NOMO-1 (cell line): ENCODE data around the gene TBC1D14.
"Not testable (repeated sequence)": the region's sequence is repeated elsewhere in the genome, so short reads cannot be mapped to it uniquely, and the experiment has no call there.

Experiments
- DNase-seq, 2 experiments: peaks; one replicate each; lab custom pipeline; 2025; ENCODE audit not compliant: unreplicated experiment in 2 of 2; lab: John Stamatoyannopoulos, UW

Gene TBC1D14

GRCh38 chr4:6967846-6968340 lies 58.3 kb downstream of the TBC1D14 start:
- no peak for DNase-seq

GRCh38 chr4:6968496-6968895 lies 58.9 kb downstream of the TBC1D14 start:
- DNase-seq = no peak

- DNase-seq = no peak
Observed at GRCh38 chr4:6969826-6970800, 60.5 kb downstream of the TBC1D14 start.

GRCh38 chr4:6971536-6972374 lies 62.1 kb downstream of the TBC1D14 start:
- no peak for DNase-seq

- no peak for DNase-seq
Observed at GRCh38 chr4:6972375-6972650, 62.7 kb downstream of the TBC1D14 start.

GRCh38 chr4:6972911-6973310 lies 63.3 kb downstream of the TBC1D14 start:
- DNase-seq = no peak

- DNase-seq = peak; percentile 30 to 50
Observed at GRCh38 chr4:6974138-6974848, 64.7 kb downstream of the TBC1D14 start.

GRCh38 chr4:6977846-6978245 lies 68.2 kb downstream of the TBC1D14 start:
- not testable (repeated sequence) for DNase-seq

- DNase-seq = peak; percentile 20 to 68
Observed at GRCh38 chr4:6983544-6984142, 74.0 kb downstream of the TBC1D14 start.

GRCh38 chr4:6984612-6985425 lies 75.2 kb downstream of the TBC1D14 start:
- DNase-seq = no peak

- peak in 1 of 2 experiments; percentile 47 for DNase-seq
Observed at GRCh38 chr4:6986072-6986780, 76.6 kb downstream of the TBC1D14 start.

- peak; percentile 90 for DNase-seq
Observed at GRCh38 chr4:6986781-6987587, 77.4 kb downstream of the TBC1D14 start.

- DNase-seq = peak; percentile 42 to 48
Observed at GRCh38 chr4:6987588-6987961, 77.9 kb downstream of the TBC1D14 start.

- peak; percentile 6 to 18 for DNase-seq
Observed at GRCh38 chr4:6988016-6988715, 78.5 kb downstream of the TBC1D14 start.

- peak in 1 of 2 experiments; percentile 27 for DNase-seq
Observed at GRCh38 chr4:6989331-6989923, 79.8 kb downstream of the TBC1D14 start.

- no peak for DNase-seq
Observed at GRCh38 chr4:6990661-6991060, 81.0 kb downstream of the TBC1D14 start.

GRCh38 chr4:6991249-6991648 lies 81.6 kb downstream of the TBC1D14 start:
- no peak for DNase-seq
